KMS-11 (cell line): ENCODE results near the gene MCOLN3.

ENCODE experiments used
- H2AFZ ChIP-seq: fragments of 200-600 bp; sonication (generic); 2 replicates; pipeline ENCODE4 v1.6.1; 2016; ENCODE audit warnings: antibody characterized with exemption, mixed run types, low read depth
- H3K27ac ChIP-seq: fragments of 200-600 bp; sonication (generic); 2 replicates; pipeline ENCODE4 v1.6.1; 2016; ENCODE audit warnings: mild to moderate bottlenecking, mixed run types
- H3K27me3 ChIP-seq: fragments of 200-600 bp; sonication (generic); 2 replicates; pipeline ENCODE4 v1.6.1; 2017; ENCODE audit warnings: mild to moderate bottlenecking, low read depth, mixed run types, moderate library complexity; ENCODE audit not compliant: insufficient read depth
- H3K36me3 ChIP-seq: fragments of 200-600 bp; sonication (generic); 2 replicates; pipeline ENCODE4 v1.6.1; 2017; ENCODE audit warnings: mild to moderate bottlenecking, mixed run types; ENCODE audit not compliant: insufficient read depth
- H3K4me1 ChIP-seq: fragments of 200-600 bp; sonication (generic); 2 replicates; pipeline ENCODE4 v1.6.1; 2016; ENCODE audit warnings: mild to moderate bottlenecking, low read depth, mixed run types; ENCODE audit not compliant: poor library complexity, severe bottlenecking
- H3K4me2 ChIP-seq: fragments of 200-600 bp; sonication (generic); 2 replicates; pipeline ENCODE4 v1.7.0; 2016; ENCODE audit warnings: mild to moderate bottlenecking, mixed run types
- H3K4me3 ChIP-seq: fragments of 200-600 bp; sonication (generic); IDR thresholded peaks from 2 replicates; pipeline ENCODE4 v1.6.1; 2017; ENCODE audit warnings: low read depth, low read length, mixed read lengths; ENCODE audit not compliant: insufficient read depth
- H3K79me2 ChIP-seq: fragments of 200-600 bp; sonication (generic); 2 replicates; pipeline ENCODE4 v1.6.1; 2016; ENCODE audit warnings: low read depth, mixed run types; ENCODE audit not compliant: insufficient read depth
- H3K9ac ChIP-seq: fragments of 200-600 bp; sonication (generic); 2 replicates; pipeline ENCODE4 v1.6.1; 2016; ENCODE audit warnings: mild to moderate bottlenecking, mixed run types
- H4K20me1 ChIP-seq: fragments of 200-600 bp; sonication (generic); 2 replicates; pipeline ENCODE4 v1.6.1; 2016; ENCODE audit warnings: mild to moderate bottlenecking, mixed run types; ENCODE audit not compliant: insufficient read depth
- CTCF ChIP-seq: fragments of 200-600 bp; sonication (generic); conservative IDR thresholded peaks from 2 replicates; pipeline ENCODE4 v1.6.1; 2017; ENCODE audit warnings: low read depth, mild to moderate bottlenecking, antibody characterized with exemption, low read length, moderate library complexity, mixed read lengths

Gene MCOLN3

GRCh38 chr1:85047472-85048295, 616 bp downstream of the MCOLN3 start:
- Histone ChIP-seq H3K4me2 (no peak overlapping the region), H2AFZ (peak overlapping the region; percentile 69; the same call in 1 of the 2 replicates), H3K27me3 (no peaks in the 10 kb centered on the region), H4K20me1 (no peaks in the 10 kb centered on the region), H3K36me3 (no peaks in the 10 kb centered on the region), H3K27ac (no peak overlapping the region), H3K9ac (peak overlapping the region; percentile 18; the same call in 1 of the 2 replicates), H3K4me1 (no peaks in the 10 kb centered on the region), H3K4me3 (no peak overlapping the region), H3K79me2 (no peaks in the 10 kb centered on the region)
- no peak for TF ChIP-seq CTCF

GRCh38 chr1:85047144-85047471, 1.2 kb downstream of the MCOLN3 start:
- no peak overlapping the region for H3K4me2 ChIP-seq
- TF ChIP-seq CTCF, result no peak
- H3K27me3 ChIP-seq, result no peaks in the 10 kb centered on the region
- H2AFZ ChIP-seq, result no peak overlapping the region
- H3K4me1 ChIP-seq, result no peaks in the 10 kb centered on the region
- H3K9ac ChIP-seq, result no peak overlapping the region
- no peaks in the 10 kb centered on the region for H4K20me1 ChIP-seq
- no peaks in the 10 kb centered on the region for H3K79me2 ChIP-seq
- H3K27ac ChIP-seq, result no peak overlapping the region
- H3K4me3 ChIP-seq, result no peak overlapping the region
- H3K36me3 ChIP-seq, result no peaks in the 10 kb centered on the region

- no peaks in the 10 kb centered on the region for H3K27me3 ChIP-seq
- no peak overlapping the region for H3K4me2 ChIP-seq
- H3K4me1 ChIP-seq, result no peaks in the 10 kb centered on the region
- H3K9ac ChIP-seq, result no peak overlapping the region
- H3K79me2 ChIP-seq, result no peaks in the 10 kb centered on the region
- no peak for TF ChIP-seq CTCF
- no peak overlapping the region for H3K27ac ChIP-seq
- H3K36me3 ChIP-seq, result no peaks in the 10 kb centered on the region
- H4K20me1 ChIP-seq, result no peaks in the 10 kb centered on the region
- H2AFZ ChIP-seq, result no peak overlapping the region
- no peak overlapping the region for H3K4me3 ChIP-seq
Measured at GRCh38 chr1:85042413-85042812, 5.9 kb downstream of the MCOLN3 start.

GRCh38 chr1:85041793-85042192, 6.5 kb downstream of the MCOLN3 start:
- Histone ChIP-seq H3K79me2 (no peaks in the 10 kb centered on the region), H3K27me3 (no peaks in the 10 kb centered on the region)
- TF ChIP-seq CTCF, result no peak

More at GRCh38 chr1:85041793-85042192, 6.5 kb downstream of the MCOLN3 start:
- Histone ChIP-seq H3K36me3 (no peaks in the 10 kb centered on the region), H3K4me1 (no peaks in the 10 kb centered on the region), H3K4me3 (no peak overlapping the region), H2AFZ (no peak overlapping the region), H3K27ac (no peak overlapping the region), H3K9ac (no peak overlapping the region), H3K4me2 (no peak overlapping the region), H4K20me1 (no peaks in the 10 kb centered on the region)
